ENCODE measurements around the gene DRGX.

DRGX gene

GRCh38 chr10:49334964-49335363, 60.9 kb downstream of the DRGX start:
- no peak for DNase-seq

DNA sequence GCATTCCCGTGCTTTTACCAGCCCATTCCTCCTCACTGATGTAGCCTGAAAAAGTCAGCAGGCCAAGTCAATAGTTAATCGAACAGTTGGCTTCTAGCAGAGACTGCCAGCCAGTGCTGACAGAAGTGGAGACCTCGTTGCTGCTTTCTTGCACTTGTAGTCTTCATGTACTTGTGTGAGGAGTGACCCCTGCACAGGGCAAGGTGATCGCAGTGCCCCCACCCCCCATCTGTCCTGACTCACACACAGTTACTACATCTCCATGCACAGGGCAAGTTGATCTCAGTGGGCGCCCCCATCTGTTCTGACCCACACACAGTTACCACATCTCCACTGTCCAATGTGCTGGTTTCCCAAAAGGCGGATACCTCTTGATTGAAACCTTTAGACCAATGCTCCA, 62.7 kb downstream of the DRGX start:
- no peak for DNase-seq

- no peak for DNase-seq
These were observed 63.1 kb downstream of the DRGX start for GRCh38 chr10:49332768-49333167.

DNA sequence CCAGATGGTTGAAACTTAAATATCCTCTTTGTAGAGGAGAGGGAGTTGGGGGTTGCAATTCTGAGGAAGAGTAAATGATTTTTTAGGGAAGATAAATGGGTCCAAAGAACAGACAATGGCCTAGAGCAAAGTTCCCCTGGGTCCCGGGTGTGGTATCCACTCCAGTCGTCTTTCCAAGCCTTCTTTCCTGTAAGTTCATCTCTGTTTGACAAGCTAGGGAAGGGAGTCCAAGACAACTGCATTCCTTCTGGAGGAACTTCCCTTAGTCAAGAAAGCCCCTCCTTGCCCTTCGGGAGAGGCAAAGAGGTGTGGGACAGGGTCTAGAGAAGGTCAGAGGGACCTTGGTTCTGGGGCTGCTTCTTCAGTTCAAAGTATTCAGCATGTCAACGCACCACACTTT, 63.6 kb downstream of the DRGX start:
- DNase-seq: no peak

GRCh38 chr10:49331431-49331830, 64.5 kb downstream of the DRGX start:
- no peak for DNase-seq

- DNase-seq: no peak
These were observed 65.7 kb downstream of the DRGX start for GRCh38 chr10:49330127-49330665.

GRCh38 chr10:49329146-49329505, 66.8 kb downstream of the DRGX start:
- DNase-seq: no peak

DNA sequence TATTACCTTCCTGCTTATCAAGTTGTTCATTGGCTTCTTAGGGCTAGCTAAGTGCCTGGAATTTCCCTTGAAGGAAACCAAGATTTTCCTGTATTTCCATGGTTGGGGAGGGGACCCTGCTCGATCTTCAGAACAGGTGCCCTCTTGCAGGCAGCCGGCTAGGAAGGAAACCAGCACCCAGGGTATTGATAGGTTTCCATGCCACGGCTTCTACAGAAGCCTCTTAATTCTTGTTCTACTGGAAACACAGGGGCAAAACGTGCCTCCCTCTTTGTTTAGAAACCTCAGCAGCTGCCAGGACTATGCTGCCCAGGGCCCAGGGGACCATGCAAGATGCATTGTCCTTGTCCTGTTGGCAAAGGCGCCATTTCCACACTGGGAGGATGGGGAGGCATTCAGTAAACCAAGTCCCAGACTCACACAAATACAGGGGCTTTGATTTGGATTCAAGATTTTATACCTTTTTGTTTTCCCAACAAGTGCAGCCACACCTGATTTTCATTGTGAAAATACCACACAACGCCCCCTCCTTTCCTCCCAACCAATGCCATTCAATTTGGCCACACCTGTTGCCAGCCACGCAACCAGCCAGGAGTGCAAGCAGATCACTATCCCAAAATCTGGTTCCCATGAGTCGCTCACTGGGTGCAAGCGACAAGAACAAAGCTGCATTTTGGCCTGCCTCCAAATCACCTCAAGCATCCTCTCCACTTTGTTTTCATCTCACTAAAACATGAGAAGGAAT, 67.3 kb downstream of the DRGX start:
- DNase-seq: no peak

- DNase-seq: no peak
These were observed 68.7 kb downstream of the DRGX start for GRCh38 chr10:49327036-49327813.

GRCh38 chr10:49325916-49326783, 69.7 kb downstream of the DRGX start:
- no peak for DNase-seq

GRCh38 chr10:49325131-49325915, 70.6 kb downstream of the DRGX start:
- no peak for DNase-seq

- no peak for DNase-seq
These were observed 71.2 kb downstream of the DRGX start for GRCh38 chr10:49324711-49325110.

- no peak for DNase-seq
These were observed 72.0 kb downstream of the DRGX start for GRCh38 chr10:49323896-49324270.

DNA sequence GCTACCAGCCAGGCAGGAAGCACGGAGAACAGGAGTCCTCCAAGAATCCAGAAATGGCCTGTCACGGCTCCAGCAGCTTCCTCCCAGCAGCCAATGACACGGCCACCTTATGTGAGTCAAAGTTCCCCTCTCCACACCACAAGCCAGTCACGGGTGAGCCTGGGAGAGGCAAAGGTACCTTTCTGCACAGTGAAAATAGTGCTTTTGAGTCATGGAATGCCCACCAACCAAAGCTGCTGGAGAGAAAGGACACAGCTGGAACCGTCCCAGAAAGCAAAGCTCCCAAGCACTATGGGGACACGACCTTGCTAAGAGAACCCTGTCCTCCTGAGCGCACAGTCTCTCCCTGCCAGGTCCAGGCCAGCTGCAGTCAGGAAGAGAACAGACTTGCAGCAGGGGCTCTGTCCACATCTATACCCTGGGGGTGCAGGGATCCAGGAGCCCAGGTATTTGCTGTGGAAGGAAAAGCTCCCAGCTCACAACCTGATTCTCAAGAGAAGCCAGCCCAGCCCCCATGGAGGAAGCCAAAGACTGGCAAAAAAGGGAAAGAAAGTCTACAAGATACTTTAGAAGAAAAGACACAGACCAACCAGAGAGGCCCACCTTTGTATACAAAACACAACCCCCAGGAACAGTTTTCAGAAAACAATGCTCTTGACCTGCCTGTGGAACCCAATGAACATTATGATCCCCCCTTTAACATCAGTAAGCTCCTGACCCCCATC, 72.6 kb downstream of the DRGX start:
- DNase-seq: no peak

DNA sequence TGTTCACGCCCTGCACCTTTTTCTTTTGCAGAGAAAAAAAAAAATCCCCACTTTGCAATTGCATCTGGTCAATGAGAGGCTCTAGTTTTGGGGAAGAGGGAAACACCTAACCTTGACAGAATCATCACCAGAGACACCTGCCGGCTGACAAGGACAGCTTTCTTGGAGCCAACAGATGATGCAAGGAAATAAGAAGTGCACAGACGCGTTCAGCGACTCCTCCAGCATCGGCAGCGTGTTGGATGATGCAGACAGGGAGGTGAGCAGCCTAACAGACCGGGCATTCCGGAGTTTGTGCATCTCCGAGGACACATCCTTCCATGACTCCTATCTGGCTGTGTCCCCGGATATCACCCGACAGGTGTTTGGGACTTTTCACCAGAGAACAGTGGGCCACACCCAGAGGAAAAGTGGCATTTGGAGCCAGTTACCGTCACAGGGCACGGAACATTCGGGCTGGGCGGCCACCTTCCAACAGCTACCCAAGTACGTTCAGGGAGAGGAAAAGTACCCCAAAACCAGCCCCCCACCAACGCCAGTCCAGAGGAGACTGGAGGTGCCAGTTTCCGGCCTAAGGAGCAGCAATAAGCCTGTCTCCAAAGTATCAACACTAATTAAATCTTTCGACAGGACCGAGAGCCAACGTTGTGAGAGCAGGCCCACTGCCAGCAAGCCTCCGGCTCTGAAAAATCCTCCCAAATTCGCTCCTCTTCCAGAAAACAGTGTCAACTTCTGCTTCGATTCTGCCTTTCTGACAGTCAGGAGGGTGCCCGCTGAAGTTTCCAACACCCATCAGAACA, 73.3 kb downstream of the DRGX start:
- DNase-seq: no peak

- DNase-seq: no peak
These were observed 74.9 kb downstream of the DRGX start for GRCh38 chr10:49321021-49321420.

GRCh38 chr10:49320191-49320590, 75.7 kb downstream of the DRGX start:
- no peak for DNase-seq

DNA sequence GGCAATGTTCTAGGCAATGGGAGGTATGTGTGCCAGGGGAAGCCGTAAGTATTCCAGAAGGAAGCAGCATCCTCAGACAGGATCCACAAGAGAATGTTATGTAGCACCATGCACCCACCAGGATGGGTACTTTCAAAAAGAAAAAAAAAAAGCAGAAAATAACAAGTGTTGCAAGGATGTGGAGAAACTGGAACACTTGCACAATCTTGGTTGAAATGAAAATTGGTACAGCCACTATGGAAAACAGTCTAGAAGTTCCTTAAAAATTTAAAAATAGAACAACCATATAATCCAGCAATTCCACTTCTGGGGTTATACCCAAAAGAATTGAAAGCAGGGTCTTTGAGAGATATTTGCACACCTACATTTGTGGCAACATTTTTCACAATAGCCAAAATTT, 76.7 kb downstream of the DRGX start:
- no peak for DNase-seq

DNA sequence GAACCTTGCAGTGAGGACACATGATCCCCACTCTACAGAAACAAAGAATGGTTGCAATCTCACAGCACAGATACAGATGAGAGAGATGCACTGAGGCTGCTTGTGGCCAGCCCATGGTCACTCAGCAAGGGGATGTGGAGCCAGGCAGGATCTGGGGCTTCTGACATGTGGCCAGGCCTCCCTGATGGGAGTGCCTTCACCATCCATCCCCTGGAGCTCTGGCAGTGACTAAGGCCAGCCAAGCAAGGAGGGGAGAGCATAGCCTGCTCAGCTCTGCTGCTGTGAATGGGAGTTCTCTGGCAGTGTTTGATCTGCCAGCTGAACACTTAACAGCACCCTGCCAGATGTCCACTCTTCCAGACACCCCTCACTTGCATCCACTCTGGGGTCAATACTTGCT, 77.1 kb downstream of the DRGX start:
- DNase-seq: no peak

GRCh38 chr10:49318028-49318427, 77.9 kb downstream of the DRGX start:
- DNase-seq: no peak

DNA sequence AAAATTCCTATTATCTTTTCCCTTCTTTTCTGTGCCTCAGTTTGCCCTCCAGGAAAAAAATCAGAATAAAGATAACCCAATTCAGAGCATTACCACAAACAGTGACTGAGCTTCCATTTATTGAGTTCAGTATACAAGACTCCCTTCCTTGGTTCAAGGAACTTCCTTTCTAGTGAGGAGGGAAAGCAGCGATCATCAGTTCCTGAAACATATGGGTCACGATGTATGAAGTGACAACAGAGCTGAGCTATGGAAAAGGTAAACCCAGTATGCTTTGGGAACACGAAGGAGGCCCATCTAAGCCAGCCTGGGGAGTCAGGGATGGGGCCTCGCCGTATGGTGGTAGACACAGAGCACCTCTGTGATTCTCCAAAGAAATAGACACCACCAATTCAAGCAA, 81.1 kb downstream of the DRGX start:
- DNase-seq: no peak
